K562 (cell line): ENCODE data around the gene LAT. TPM values are rescaled to one million over a fixed set of nuclear protein-coding genes. Genes with fewer than 3 reads are reported as not detected.

ENCODE experiments used
- ATAC-seq: fragments of 200-7000 bp; cut with Tn5 transposase; 3 replicates; pipeline ENCODE4 v1.9.1; 2020; ENCODE audit warnings: moderate library complexity
- BruUV-seq: library from RNA; stranded (reverse); fragments of 400-500 nt; replicated peaks from 2 replicates; lab custom pipeline; 2021; lab: Mats Ljungman, UMichigan
- CTCF ChIA-PET: fragments of 300-600 bp; formaldehyde crosslinking; extraction: SDS; loops from one replicate; lab custom pipeline; 2021; ENCODE audit warnings: low intra/inter-chr PET ratio; lab: Yijun Ruan, JAX
- POLR2A ChIA-PET: fragments of 300-600, 350-650 bp; sonication (Branson Sonifier 250); formaldehyde crosslinking; extraction: SDS; loops from one replicate; lab custom pipeline; 2021; ENCODE audit warnings: antibody characterized with exemption, inconsistent platforms; lab: Yijun Ruan, JAX
- DNase-seq, 4 experiments: peaks; one replicate each; pipeline versions ENCODE4 v3.0.0 to v3.0.0-alpha.2; 2011 to 2018; ENCODE audit warnings: low spot score in 3 of 4, mixed read lengths in 3 of 4; ENCODE audit errors: extremely low read depth in 1 of 4
- FAIRE-seq: peaks from 2 replicates; lab custom pipeline; 2011; peaks lifted over from hg19 to GRCh38; lab: Jason Lieb, UNC
- H2AFZ ChIP-seq: 2 replicates; pipeline ENCODE4 v1.6.0; 2011; ENCODE audit warnings: low read depth, low read length, control low read depth, inconsistent platforms
- H3K27ac ChIP-seq: fragments of 200-600 bp; 3 replicates; pipeline ENCODE4 v1.8.0; 2011; ENCODE audit warnings: low read depth, mild to moderate bottlenecking, control low read depth, inconsistent platforms, low read length, moderate library complexity, mixed read lengths; ENCODE audit errors: extremely low read depth
- H3K27me3 ChIP-seq, 2 experiments: fragments of 300-600 bp in 1 of 2; 2 replicates in 1 of 2; 3 replicates in 1 of 2; pipeline versions ENCODE4 v1.6.0 to v1.8.0; 2011; ENCODE audit warnings: inconsistent platforms in 2 of 2, low read length in 2 of 2, mild to moderate bottlenecking in 1 of 2, mixed read lengths in 1 of 2, moderate library complexity in 1 of 2; ENCODE audit not compliant: control insufficient read depth in 2 of 2, insufficient read depth in 2 of 2
- H3K36me3 ChIP-seq: fragments of 300-600 bp; 3 replicates; pipeline ENCODE4 v1.8.0; 2011; ENCODE audit warnings: mild to moderate bottlenecking, low read length, inconsistent platforms; ENCODE audit not compliant: control insufficient read depth, insufficient read depth
- H3K4me1 ChIP-seq, 2 experiments: fragments of 200-600 bp in 1 of 2; replicated peaks in 1 of 2; 2 replicates in 1 of 2; 3 replicates in 1 of 2; pipeline versions ENCODE4 v1.5.1 to v1.8.0; 2011; ENCODE audit warnings: inconsistent platforms in 2 of 2, low read length in 2 of 2, mild to moderate bottlenecking in 1 of 2, mixed read lengths in 1 of 2, moderate library complexity in 1 of 2; ENCODE audit not compliant: control insufficient read depth in 2 of 2, insufficient read depth in 2 of 2
- H3K4me2 ChIP-seq: 2 replicates; pipeline ENCODE4 v1.6.1; 2011; ENCODE audit warnings: low read length, control low read depth, inconsistent platforms, mixed read lengths; ENCODE audit not compliant: insufficient read depth
- H3K4me3 ChIP-seq: fragments of 200-600 bp; sonication (generic), shearing (Covaris generic); 2 replicates; pipeline ENCODE4 v1.5.1; 2016; ENCODE audit warnings: control low read depth, inconsistent platforms
- H3K79me2 ChIP-seq: fragments of 200-600 bp; 3 replicates; pipeline ENCODE4 v1.8.0; 2011; ENCODE audit warnings: low read length, inconsistent platforms; ENCODE audit not compliant: control insufficient read depth, insufficient read depth
- H3K9ac ChIP-seq, 2 experiments: 2 replicates each; pipeline versions ENCODE4 v1.6.0 to v1.6.1; 2011; ENCODE audit warnings: low read depth in 2 of 2, low read length in 2 of 2, control low read depth in 1 of 2, inconsistent platforms in 1 of 2, mild to moderate bottlenecking in 1 of 2, mixed read lengths in 1 of 2; ENCODE audit not compliant: insufficient read depth in 1 of 2
- H3K9me1 ChIP-seq: one replicate; pipeline ENCODE4 v1.6.0; 2011; ENCODE audit warnings: inconsistent platforms, mild to moderate bottlenecking, low read length, moderate library complexity; ENCODE audit not compliant: control insufficient read depth, insufficient read depth
- H3K9me3 ChIP-seq: replicated peaks from 2 replicates; pipeline ENCODE4 v1.5.1; 2011; ENCODE audit warnings: low read depth, low read length, inconsistent platforms; ENCODE audit not compliant: control insufficient read depth, insufficient read depth
- H4K20me1 ChIP-seq: replicated peaks from 2 replicates; pipeline ENCODE4 v1.6.1; 2011; ENCODE audit warnings: low read length, inconsistent platforms, mixed read lengths; ENCODE audit not compliant: control insufficient read depth, insufficient read depth
- BRD9 ChIP-seq: fragments of 450-650 bp; IDR thresholded peaks from 2 replicates; pipeline ENCODE4 v1.6.1; 2018; ENCODE audit warnings: low read depth; ENCODE audit not compliant: partially characterized antibody
- GABPA ChIP-seq: fragments of 200-800 bp; sonication (Bioruptor generic); conservative IDR thresholded peaks from 2 replicates; pipeline ENCODE4 v1.6.1; 2016; ENCODE audit warnings: low read depth, missing genetic modification characterization, missing compliant biosample characterization
- GABPB2 ChIP-seq: fragments of 250-450 bp; sonication (Bioruptor Pico); conservative IDR thresholded peaks from 2 replicates; pipeline ENCODE4 v1.5.1; 2021; ENCODE audit warnings: mild to moderate bottlenecking
- HSF4 ChIP-seq: fragments of 250-450 bp; sonication (Bioruptor Pico); IDR thresholded peaks from 2 replicates; pipeline ENCODE4 v2.1.2; 2022; ENCODE audit warnings: mild to moderate bottlenecking, moderate library complexity, borderline replicate concordance
- IRF2 ChIP-seq: sonication (generic); formaldehyde crosslinking; IDR thresholded peaks from 2 replicates; pipeline ENCODE4 v1.8.1; 2022; ENCODE audit warnings: mild to moderate bottlenecking, missing genetic modification reagents
- MAFG ChIP-seq: fragments of 450-650 bp; conservative IDR thresholded peaks from 2 replicates; pipeline ENCODE4 v1.6.1; 2016; ENCODE audit warnings: missing genetic modification characterization, missing compliant biosample characterization
- MYNN ChIP-seq, 2 experiments: sonication (generic); formaldehyde crosslinking in 1 of 2; IDR thresholded peaks; 2 replicates each; pipeline versions ENCODE4 v1.5.0 to v1.6.1; 2016 to 2020; ENCODE audit warnings: antibody characterized with exemption in 1 of 2, missing genetic modification reagents in 1 of 2
- ZFP36 ChIP-seq: fragments of 150-350 bp; IDR thresholded peaks from 2 replicates; pipeline ENCODE4 v1.6.1; 2018; ENCODE audit warnings: low read length, low read depth; ENCODE audit not compliant: partially characterized antibody
- WGBS: fragments of 100-300 bp; shearing (Covaris generic); methylation state at CpG from one replicate; pipeline ENCODE4 v1.1.6; 2016; ENCODE audit warnings: low coverage, mixed read lengths; ENCODE audit not compliant: insufficient coverage; ENCODE audit errors: missing lambda C conversion rate; 5-methylcytosine and 5-hydroxymethylcytosine counted together
- in situ Hi-C: fragments of 300-500 bp; cut with MboI; formaldehyde crosslinking; loops from 4 replicates; pipeline ENCODE4 v1.15.0; 2018; ENCODE audit warnings: inconsistent platforms, mixed read lengths
- intact Hi-C: fragments of 100-400 bp; cut with micrococcal nuclease; formaldehyde crosslinking; loops from 2 replicates; pipeline ENCODE4 v1.14.2; 2022
- polyA plus RNA-seq, 8 experiments: library from polyadenylated mRNA; depleted of rRNA in 4 of 8; stranded (reverse) in 5 of 8; unstranded in 3 of 8; fragments of >200 nt; fragmentation: Nextera tagmentation in 2 of 8; fragmentation: Illumina TruSeq in 1 of 8; extraction: Ambion mirVana in 2 of 8; extraction: Trizol in 1 of 8; gene quantifications; 2 replicates each; pipeline versions ENCODE4 v1.2.1 to v1.2.3, GENCODE V29; 2011 to 2014; ENCODE audit warnings: inconsistent platforms in 1 of 8, missing spikeins in 1 of 8
- total RNA-seq, 7 experiments: library from RNA; depleted of rRNA in 6 of 7; stranded (reverse); fragments of >200 nt in 6 of 7; fragmentation: Illumina TruSeq in 2 of 7; extraction: Trizol in 2 of 7; gene quantifications; 2 replicates each; pipeline versions ENCODE4 v1.2.1 to v1.2.3, GENCODE V29; 2011 to 2021; ENCODE audit warnings: low replicate concordance in 1 of 7
- TF ChIP-seq, protein P1 (sequence below): fragments of 450-650 bp; IDR thresholded peaks from 2 replicates; pipeline ENCODE4 v1.6.1; 2016; ENCODE audit warnings: mild to moderate bottlenecking, moderate library complexity
- TF ChIP-seq, protein P2 (sequence below): fragments of 250-450 bp; sonication (Bioruptor Pico); IDR thresholded peaks from 2 replicates; pipeline ENCODE4 v1.8.0; 2022; ENCODE audit warnings: inconsistent platforms

The LAT gene
- total and polyA plus RNA-seq, 9 of the 15 experiments (the other 6 are each of a cell fraction or from before 2014, with no cell fraction given), result 0.40 to 4.2 (median 1.3) TPM

DNA sequence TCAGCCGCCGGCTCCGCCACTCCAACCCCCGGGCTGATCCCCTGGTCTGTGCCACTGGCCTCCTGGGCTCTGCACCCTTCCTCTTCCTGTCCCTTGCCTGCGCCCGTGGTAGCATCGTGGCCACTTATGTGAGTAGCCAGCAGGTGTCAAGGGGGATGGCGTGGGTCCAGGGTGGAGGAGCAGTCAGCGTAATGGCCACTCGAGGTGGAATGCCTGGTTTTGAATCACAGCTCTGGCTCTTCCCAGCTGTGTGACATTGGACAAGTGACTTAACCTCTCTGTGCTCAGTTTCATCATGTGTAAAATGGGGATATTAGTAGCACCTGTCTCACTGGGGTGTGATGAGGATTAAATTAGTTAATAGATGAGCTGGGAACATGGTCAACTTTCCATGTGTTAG is 2.4 kb upstream of the LAT start:
- Histone ChIP-seq H3K27me3 (no peaks in the 10 kb centered on the region), H3K9me3 (peaks cover 5% of the 10 kb centered on the region; the same call in 1 of the 2 replicates), H3K27ac (no peak overlapping the region), H3K79me2 (no peaks in the 10 kb centered on the region), H3K4me3 (no peak overlapping the region), H3K4me1 (peaks cover 0 to 38% of the 10 kb centered on the region in 2 experiments; a peak in 1 of 5 replicates), H4K20me1 (no peaks in the 10 kb centered on the region), H3K9me1 (peaks cover 3% of the 10 kb centered on the region), H2AFZ (no peak overlapping the region), H3K4me2 (no peak overlapping the region), H3K36me3 (peaks cover 40% of the 10 kb centered on the region), H3K9ac (no peak overlapping the region)
- no peak for FAIRE-seq
- WGBS, result 89% methylated on average over 8 of the region's 10 CpGs
- ChIA-PET CTCF (no interaction called here), POLR2A (interaction anchor here (1.1 to 2.3 kb wide), 2 partner anchors 11 to 17 kb away, joined by 4 to 9 read pairs; no protein-coding TSS in a partner anchor)
- intact Hi-C loops, result no loop called here
- no TSS peak for BruUV-seq
- DNase-seq, result no peak
- in situ Hi-C loops, result loop anchor here (10.0 to 25.0 kb wide), 2 partner anchors 102 to 1230 kb away; no protein-coding TSS in a partner anchor
- ATAC-seq, result no peak
- peak; percentile 84 for TF ChIP-seq ZFP36
- no peak for TF ChIP-seq MAFG (tag)
- no peak for TF ChIP-seq HSF4 (CRISPR knock-in tag)
- TF ChIP-seq IRF2 (CRISPR knock-in tag), result no peak
- no peak for TF ChIP-seq MYNN (IDR thresholded peaks at IDR 0.05)
- TF ChIP-seq MYNN (CRISPR knock-in tag; IDR thresholded peaks at IDR 0.05), result no peak
- TF ChIP-seq, protein P1, sequence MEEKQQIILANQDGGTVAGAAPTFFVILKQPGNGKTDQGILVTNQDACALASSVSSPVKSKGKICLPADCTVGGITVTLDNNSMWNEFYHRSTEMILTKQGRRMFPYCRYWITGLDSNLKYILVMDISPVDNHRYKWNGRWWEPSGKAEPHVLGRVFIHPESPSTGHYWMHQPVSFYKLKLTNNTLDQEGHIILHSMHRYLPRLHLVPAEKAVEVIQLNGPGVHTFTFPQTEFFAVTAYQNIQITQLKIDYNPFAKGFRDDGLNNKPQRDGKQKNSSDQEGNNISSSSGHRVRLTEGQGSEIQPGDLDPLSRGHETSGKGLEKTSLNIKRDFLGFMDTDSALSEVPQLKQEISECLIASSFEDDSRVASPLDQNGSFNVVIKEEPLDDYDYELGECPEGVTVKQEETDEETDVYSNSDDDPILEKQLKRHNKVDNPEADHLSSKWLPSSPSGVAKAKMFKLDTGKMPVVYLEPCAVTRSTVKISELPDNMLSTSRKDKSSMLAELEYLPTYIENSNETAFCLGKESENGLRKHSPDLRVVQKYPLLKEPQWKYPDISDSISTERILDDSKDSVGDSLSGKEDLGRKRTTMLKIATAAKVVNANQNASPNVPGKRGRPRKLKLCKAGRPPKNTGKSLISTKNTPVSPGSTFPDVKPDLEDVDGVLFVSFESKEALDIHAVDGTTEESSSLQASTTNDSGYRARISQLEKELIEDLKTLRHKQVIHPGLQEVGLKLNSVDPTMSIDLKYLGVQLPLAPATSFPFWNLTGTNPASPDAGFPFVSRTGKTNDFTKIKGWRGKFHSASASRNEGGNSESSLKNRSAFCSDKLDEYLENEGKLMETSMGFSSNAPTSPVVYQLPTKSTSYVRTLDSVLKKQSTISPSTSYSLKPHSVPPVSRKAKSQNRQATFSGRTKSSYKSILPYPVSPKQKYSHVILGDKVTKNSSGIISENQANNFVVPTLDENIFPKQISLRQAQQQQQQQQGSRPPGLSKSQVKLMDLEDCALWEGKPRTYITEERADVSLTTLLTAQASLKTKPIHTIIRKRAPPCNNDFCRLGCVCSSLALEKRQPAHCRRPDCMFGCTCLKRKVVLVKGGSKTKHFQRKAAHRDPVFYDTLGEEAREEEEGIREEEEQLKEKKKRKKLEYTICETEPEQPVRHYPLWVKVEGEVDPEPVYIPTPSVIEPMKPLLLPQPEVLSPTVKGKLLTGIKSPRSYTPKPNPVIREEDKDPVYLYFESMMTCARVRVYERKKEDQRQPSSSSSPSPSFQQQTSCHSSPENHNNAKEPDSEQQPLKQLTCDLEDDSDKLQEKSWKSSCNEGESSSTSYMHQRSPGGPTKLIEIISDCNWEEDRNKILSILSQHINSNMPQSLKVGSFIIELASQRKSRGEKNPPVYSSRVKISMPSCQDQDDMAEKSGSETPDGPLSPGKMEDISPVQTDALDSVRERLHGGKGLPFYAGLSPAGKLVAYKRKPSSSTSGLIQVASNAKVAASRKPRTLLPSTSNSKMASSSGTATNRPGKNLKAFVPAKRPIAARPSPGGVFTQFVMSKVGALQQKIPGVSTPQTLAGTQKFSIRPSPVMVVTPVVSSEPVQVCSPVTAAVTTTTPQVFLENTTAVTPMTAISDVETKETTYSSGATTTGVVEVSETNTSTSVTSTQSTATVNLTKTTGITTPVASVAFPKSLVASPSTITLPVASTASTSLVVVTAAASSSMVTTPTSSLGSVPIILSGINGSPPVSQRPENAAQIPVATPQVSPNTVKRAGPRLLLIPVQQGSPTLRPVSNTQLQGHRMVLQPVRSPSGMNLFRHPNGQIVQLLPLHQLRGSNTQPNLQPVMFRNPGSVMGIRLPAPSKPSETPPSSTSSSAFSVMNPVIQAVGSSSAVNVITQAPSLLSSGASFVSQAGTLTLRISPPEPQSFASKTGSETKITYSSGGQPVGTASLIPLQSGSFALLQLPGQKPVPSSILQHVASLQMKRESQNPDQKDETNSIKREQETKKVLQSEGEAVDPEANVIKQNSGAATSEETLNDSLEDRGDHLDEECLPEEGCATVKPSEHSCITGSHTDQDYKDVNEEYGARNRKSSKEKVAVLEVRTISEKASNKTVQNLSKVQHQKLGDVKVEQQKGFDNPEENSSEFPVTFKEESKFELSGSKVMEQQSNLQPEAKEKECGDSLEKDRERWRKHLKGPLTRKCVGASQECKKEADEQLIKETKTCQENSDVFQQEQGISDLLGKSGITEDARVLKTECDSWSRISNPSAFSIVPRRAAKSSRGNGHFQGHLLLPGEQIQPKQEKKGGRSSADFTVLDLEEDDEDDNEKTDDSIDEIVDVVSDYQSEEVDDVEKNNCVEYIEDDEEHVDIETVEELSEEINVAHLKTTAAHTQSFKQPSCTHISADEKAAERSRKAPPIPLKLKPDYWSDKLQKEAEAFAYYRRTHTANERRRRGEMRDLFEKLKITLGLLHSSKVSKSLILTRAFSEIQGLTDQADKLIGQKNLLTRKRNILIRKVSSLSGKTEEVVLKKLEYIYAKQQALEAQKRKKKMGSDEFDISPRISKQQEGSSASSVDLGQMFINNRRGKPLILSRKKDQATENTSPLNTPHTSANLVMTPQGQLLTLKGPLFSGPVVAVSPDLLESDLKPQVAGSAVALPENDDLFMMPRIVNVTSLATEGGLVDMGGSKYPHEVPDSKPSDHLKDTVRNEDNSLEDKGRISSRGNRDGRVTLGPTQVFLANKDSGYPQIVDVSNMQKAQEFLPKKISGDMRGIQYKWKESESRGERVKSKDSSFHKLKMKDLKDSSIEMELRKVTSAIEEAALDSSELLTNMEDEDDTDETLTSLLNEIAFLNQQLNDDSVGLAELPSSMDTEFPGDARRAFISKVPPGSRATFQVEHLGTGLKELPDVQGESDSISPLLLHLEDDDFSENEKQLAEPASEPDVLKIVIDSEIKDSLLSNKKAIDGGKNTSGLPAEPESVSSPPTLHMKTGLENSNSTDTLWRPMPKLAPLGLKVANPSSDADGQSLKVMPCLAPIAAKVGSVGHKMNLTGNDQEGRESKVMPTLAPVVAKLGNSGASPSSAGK, result no peak
- TF ChIP-seq GABPA (tag), result no peak
- TF ChIP-seq, protein P2, sequence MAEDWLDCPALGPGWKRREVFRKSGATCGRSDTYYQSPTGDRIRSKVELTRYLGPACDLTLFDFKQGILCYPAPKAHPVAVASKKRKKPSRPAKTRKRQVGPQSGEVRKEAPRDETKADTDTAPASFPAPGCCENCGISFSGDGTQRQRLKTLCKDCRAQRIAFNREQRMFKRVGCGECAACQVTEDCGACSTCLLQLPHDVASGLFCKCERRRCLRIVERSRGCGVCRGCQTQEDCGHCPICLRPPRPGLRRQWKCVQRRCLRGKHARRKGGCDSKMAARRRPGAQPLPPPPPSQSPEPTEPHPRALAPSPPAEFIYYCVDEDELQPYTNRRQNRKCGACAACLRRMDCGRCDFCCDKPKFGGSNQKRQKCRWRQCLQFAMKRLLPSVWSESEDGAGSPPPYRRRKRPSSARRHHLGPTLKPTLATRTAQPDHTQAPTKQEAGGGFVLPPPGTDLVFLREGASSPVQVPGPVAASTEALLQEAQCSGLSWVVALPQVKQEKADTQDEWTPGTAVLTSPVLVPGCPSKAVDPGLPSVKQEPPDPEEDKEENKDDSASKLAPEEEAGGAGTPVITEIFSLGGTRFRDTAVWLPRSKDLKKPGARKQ (CRISPR knock-in tag), result no peak
- no peak for TF ChIP-seq BRD9
- TF ChIP-seq GABPB2 (CRISPR knock-in tag), result no peak
